Mucosa of descending colon (tissue), 3 donors: ENCODE measurements around the gene IGSF21. TPM values are rescaled to one million over a fixed set of nuclear protein-coding genes. Genes with fewer than 3 reads are reported as not detected.

Experiments
- ATAC-seq: fragments of 200-7000 bp; cut with Tn5 transposase; one replicate; pipeline ENCODE4 v1.9.1; 2020; ENCODE audit warnings: mild to moderate bottlenecking, moderate library complexity
- DNase-seq, 3 donors: peaks; one replicate each; pipeline ENCODE4 v3.0.0-alpha.2; 2020
- H3K36me3 ChIP-seq: fragments of 200-600 bp; one replicate; pipeline ENCODE4 v1.8.0; 2021; ENCODE audit warnings: low read depth, mild to moderate bottlenecking
- H3K4me1 ChIP-seq: fragments of 200-600 bp; one replicate; pipeline ENCODE4 v1.8.0; 2021; ENCODE audit warnings: low read depth, mild to moderate bottlenecking
- H3K4me3 ChIP-seq: fragments of 200-600 bp; one replicate; pipeline ENCODE4 v1.8.0; 2021; ENCODE audit warnings: mild to moderate bottlenecking
- H3K9me3 ChIP-seq: fragments of 200-600 bp; one replicate; pipeline ENCODE4 v1.8.0; 2021; ENCODE audit warnings: mild to moderate bottlenecking
- intact Hi-C, 2 donors: fragments of 100-400 bp; cut with DNase I in 1 of 2; cut with micrococcal nuclease in 1 of 2; formaldehyde crosslinking; loops; one replicate each; pipeline versions ENCODE4 v1.11.0 to v1.11.1; 2022; cut with DNase I, micrococcal nuclease
- total RNA-seq, 3 donors: library from RNA; stranded (reverse); fragmentation: NEBNext Ultra II Directional in 2 of 3; extraction: Animal tissue kit (Norgen Biotek cat#: 25700) in 2 of 3; gene quantifications; one replicate each; pipeline versions ENCODE4 v1.2.1 to v1.2.4, GENCODE V29; 2021 to 2023
- TF ChIP-seq, protein P1 (sequence below): fragments of 200-600 bp; IDR thresholded peaks from one replicate; pipeline ENCODE4 v1.8.0; 2022; ENCODE audit warnings: antibody characterized with exemption, mild to moderate bottlenecking
- donor health status: DM: no; HTN: no; CAD: no; lungs with moderate emphysema.
- donor health status: DM: no; HTN: no; CAD: no.
- donor health status: DM: no; HTN: yes; CAD: no.

IGSF21 gene
- total RNA-seq, 3 donors from 2014 or later = 0.70 to 1.4 (median 0.96) TPM

GRCh38 chr1:18109756-18110597 lies 2.4 kb downstream of the IGSF21 start:
- peak; percentile 67 to 73 (median 69) for DNase-seq
- H3K4me3 ChIP-seq = no peak overlapping the region
- intact Hi-C loops = loop anchor here in 1 of 2 donors (10.0 kb wide), 1 partner anchor 185 kb away; no protein-coding TSS in a partner anchor
- H3K9me3 ChIP-seq = no peaks in the 10 kb centered on the region
- TF ChIP-seq, protein P1, sequence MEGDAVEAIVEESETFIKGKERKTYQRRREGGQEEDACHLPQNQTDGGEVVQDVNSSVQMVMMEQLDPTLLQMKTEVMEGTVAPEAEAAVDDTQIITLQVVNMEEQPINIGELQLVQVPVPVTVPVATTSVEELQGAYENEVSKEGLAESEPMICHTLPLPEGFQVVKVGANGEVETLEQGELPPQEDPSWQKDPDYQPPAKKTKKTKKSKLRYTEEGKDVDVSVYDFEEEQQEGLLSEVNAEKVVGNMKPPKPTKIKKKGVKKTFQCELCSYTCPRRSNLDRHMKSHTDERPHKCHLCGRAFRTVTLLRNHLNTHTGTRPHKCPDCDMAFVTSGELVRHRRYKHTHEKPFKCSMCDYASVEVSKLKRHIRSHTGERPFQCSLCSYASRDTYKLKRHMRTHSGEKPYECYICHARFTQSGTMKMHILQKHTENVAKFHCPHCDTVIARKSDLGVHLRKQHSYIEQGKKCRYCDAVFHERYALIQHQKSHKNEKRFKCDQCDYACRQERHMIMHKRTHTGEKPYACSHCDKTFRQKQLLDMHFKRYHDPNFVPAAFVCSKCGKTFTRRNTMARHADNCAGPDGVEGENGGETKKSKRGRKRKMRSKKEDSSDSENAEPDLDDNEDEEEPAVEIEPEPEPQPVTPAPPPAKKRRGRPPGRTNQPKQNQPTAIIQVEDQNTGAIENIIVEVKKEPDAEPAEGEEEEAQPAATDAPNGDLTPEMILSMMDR = no peak
- peak; percentile 82 for ATAC-seq
- H3K36me3 ChIP-seq = no peaks in the 10 kb centered on the region
- peaks cover 12% of the 10 kb centered on the region for H3K4me1 ChIP-seq

DNA sequence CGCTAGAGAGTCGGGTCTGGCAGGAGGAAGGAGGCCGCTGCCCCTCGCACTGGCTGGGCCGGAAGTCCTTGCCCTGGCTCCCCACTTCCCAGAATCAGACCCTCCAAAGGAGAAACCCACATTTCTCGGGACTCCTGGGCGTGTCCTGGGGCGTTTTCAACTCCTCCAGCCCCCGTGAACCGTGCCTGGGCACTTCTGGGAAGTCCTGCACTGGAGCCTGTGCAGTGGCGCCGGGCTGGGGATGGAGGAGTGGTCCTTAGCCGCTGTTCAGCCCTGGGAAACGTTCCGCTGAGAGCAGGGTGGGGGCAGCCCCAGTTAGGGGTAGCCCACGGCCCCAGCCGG lies 3.0 kb downstream of the IGSF21 start:
- peak; percentile 10 for ATAC-seq
- H3K4me1 ChIP-seq = peaks cover 12% of the 10 kb centered on the region
- H3K36me3 ChIP-seq = no peaks in the 10 kb centered on the region
- H3K9me3 ChIP-seq = no peaks in the 10 kb centered on the region
- intact Hi-C loops = no loop called here
- no peak overlapping the region for H3K4me3 ChIP-seq
- no peak for DNase-seq
- TF ChIP-seq, protein P1 = no peak

DNA sequence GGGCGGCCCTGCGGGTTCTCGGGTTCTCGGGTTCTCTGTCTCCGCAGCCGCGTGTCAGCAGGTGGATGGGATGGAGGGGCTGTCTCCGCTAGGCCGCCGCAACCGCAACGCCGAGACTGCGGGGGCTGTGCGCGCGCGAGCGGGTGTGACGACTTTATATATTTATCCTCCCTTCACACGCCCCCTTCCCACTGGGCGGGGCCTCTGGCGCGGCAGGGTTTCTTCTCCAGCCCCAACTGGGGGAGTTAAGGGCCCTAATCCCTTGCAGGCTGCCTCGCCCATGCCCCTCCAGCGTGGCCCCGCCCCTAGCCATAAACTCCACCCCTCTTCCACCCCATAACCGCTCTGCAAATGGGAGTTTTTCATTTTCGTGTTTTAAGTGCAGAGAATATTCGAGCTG lies 3.4 kb downstream of the IGSF21 start:
- DNase-seq (peak in 2 of 3 donors; percentile 35 to 56), ATAC-seq (peak; percentile 6)
- Histone ChIP-seq H3K4me1 (peaks cover 12% of the 10 kb centered on the region), H3K9me3 (no peaks in the 10 kb centered on the region), H3K36me3 (no peaks in the 10 kb centered on the region), H3K4me3 (no peak overlapping the region)
- TF ChIP-seq, protein P1 = no peak
- intact Hi-C loops = no loop called here

GRCh38 chr1:18111605-18112297 lies 4.2 kb downstream of the IGSF21 start:
- intact Hi-C loops = no loop called here
- TF ChIP-seq, protein P1 = no peak
- no peak for DNase-seq
- no peak for ATAC-seq
- Histone ChIP-seq H3K9me3 (no peaks in the 10 kb centered on the region), H3K4me1 (peaks cover 12% of the 10 kb centered on the region), H3K4me3 (no peak overlapping the region), H3K36me3 (no peaks in the 10 kb centered on the region)

GRCh38 chr1:18112611-18113010 lies 5.0 kb downstream of the IGSF21 start:
- H3K9me3 ChIP-seq = no peaks in the 10 kb centered on the region
- no peaks in the 10 kb centered on the region for H3K36me3 ChIP-seq
- ATAC-seq (no peak), DNase-seq (no peak)
- intact Hi-C loops = no loop called here
- H3K4me1 ChIP-seq = peaks cover 12% of the 10 kb centered on the region
- TF ChIP-seq, protein P1 = no peak
- H3K4me3 ChIP-seq = no peak overlapping the region
